HFF-Myc (cell line): Measurements from ENCODE around the gene SUMF1.

Experiments used
- DNase-seq: peaks from one replicate; pipeline ENCODE4 v3.0.0-alpha.2; 2011; ENCODE audit warnings: low read depth; ENCODE audit errors: extremely low read depth
- H3K4me3 ChIP-seq: replicated peaks from 2 replicates; pipeline ENCODE4 v1.5.1; 2011; ENCODE audit warnings: low read depth, mild to moderate bottlenecking, control low read depth, low read length
- CTCF ChIP-seq: IDR thresholded peaks from 2 replicates; pipeline ENCODE4 v1.5.1; 2012; ENCODE audit warnings: mild to moderate bottlenecking, low read depth, low read length, control low read depth; ENCODE audit errors: missing control alignments

SUMF1 gene

GRCh38 chr3:4373669-4374068, 93.4 kb downstream of the SUMF1 start:
- no peak for DNase-seq
- TF ChIP-seq CTCF, result no peak
- no peak overlapping the region for H3K4me3 ChIP-seq

- no peak for TF ChIP-seq CTCF
- no peak for DNase-seq
Measured at GRCh38 chr3:4362523-4362922, 104.5 kb downstream of the SUMF1 start.

GRCh38 chr3:4360817-4361216, 106.3 kb downstream of the SUMF1 start:
- no peak for TF ChIP-seq CTCF
- no peak for DNase-seq
- no peak overlapping the region for H3K4me3 ChIP-seq

More at GRCh38 chr3:4362523-4362922, 104.5 kb downstream of the SUMF1 start:
- H3K4me3 ChIP-seq, result no peak overlapping the region

- H3K4me3 ChIP-seq, result no peak overlapping the region
- DNase-seq, result no peak
- no peak for TF ChIP-seq CTCF
Measured at GRCh38 chr3:4359805-4360502, 107.1 kb downstream of the SUMF1 start.

GRCh38 chr3:4358273-4358672, 108.8 kb downstream of the SUMF1 start:
- no peak overlapping the region for H3K4me3 ChIP-seq
- TF ChIP-seq CTCF, result no peak
- DNase-seq, result no peak

GRCh38 chr3:4356546-4357410, 110.3 kb downstream of the SUMF1 start:
- TF ChIP-seq CTCF, result no peak
- DNase-seq, result no peak
- H3K4me3 ChIP-seq, result no peak overlapping the region
